Fibroblast of peridontal ligament (primary cell): Measurements from ENCODE around the gene PLPPR3.

Experiments used
- DNase-seq: peaks from one replicate; pipeline ENCODE4 v3.0.0-alpha.2; 2010; ENCODE audit errors: extremely low read depth

Gene PLPPR3

GRCh38 chr19:810077-810855 is 11.5 kb downstream of the PLPPR3 start:
- no peak for DNase-seq

- DNase-seq = no peak
These were observed 13.4 kb downstream of the PLPPR3 start for GRCh38 chr19:808423-808775.

- DNase-seq = no peak
These were observed 13.9 kb downstream of the PLPPR3 start for GRCh38 chr19:807627-808422.

- no peak for DNase-seq
These were observed 14.8 kb downstream of the PLPPR3 start for GRCh38 chr19:806815-807421.

GRCh38 chr19:805600-806550 is 15.9 kb downstream of the PLPPR3 start:
- no peak for DNase-seq

- DNase-seq = no peak
These were observed 16.6 kb downstream of the PLPPR3 start for GRCh38 chr19:805166-805551.

- DNase-seq = no peak
These were observed 17.2 kb downstream of the PLPPR3 start for GRCh38 chr19:804419-805165.

GRCh38 chr19:803686-804418 is 17.9 kb downstream of the PLPPR3 start:
- no peak for DNase-seq

- DNase-seq = no peak
These were observed 18.6 kb downstream of the PLPPR3 start for GRCh38 chr19:803099-803561.

GRCh38 chr19:802498-803098 is 19.2 kb downstream of the PLPPR3 start:
- DNase-seq = peak; percentile 65

- DNase-seq = no peak
These were observed 19.8 kb downstream of the PLPPR3 start for GRCh38 chr19:801861-802497.

GRCh38 chr19:801030-801860 is 20.5 kb downstream of the PLPPR3 start:
- peak; percentile 41 for DNase-seq

GRCh38 chr19:800360-801029 is 21.3 kb downstream of the PLPPR3 start:
- no peak for DNase-seq

- DNase-seq = peak; percentile 50
These were observed 22.5 kb downstream of the PLPPR3 start for GRCh38 chr19:799076-799881.

- DNase-seq = no peak
These were observed 23.2 kb downstream of the PLPPR3 start for GRCh38 chr19:798415-799075.
